Cardiac septum (tissue), 1 donor: ENCODE data around the gene MYO5B. TPM values are rescaled to one million over a fixed set of nuclear protein-coding genes. Genes with fewer than 3 reads are reported as not detected.

Source experiments
- DNase-seq: peaks from one replicate; pipeline ENCODE4 v3.0.0-alpha.2; 2020; ENCODE audit warnings: low spot score
- intact Hi-C: fragments of 100-400 bp; cut with DNase I; formaldehyde crosslinking; loops from one replicate; pipeline ENCODE4 v1.14.0; 2022
- total RNA-seq: library from RNA; stranded (reverse); fragmentation: NEBNext Ultra II Directional; extraction: Animal tissue kit (Norgen Biotek cat#: 25700); gene quantifications from one replicate; pipeline ENCODE4 v1.2.1, GENCODE V29; 2021
- donor health status: DM: no; HTN: no; CAD: no.

MYO5B gene
- total RNA-seq, 1 donor from 2014 or later: 5.2 TPM

- intact Hi-C loops: loop anchor here (10.0 kb wide), 1 partner anchor 136 kb away; no protein-coding TSS in a partner anchor
- DNase-seq: no peak
Measured at GRCh38 chr18:50190926-50191325, 4.0 kb downstream of the MYO5B start.

DNA sequence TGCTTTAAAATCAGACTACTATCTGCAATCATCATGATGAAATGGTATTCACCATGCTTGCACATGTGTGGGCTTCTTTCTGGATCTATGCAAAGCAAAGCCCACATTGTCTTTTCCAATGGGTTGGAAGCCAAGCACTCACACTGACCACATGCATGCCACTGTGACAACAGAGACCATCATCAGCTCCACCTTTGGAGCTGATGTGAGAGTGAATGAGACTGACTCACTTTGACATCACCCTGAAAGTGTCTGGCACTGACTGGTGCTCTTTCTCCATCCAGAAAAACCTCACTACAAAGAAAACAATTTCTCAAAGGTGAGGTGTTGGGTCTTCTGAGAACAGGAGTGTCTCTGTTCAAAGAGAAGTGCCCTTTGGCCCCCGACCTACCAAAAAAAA lies 4.7 kb downstream of the MYO5B start:
- no peak for DNase-seq
- intact Hi-C loops: loop anchor here (10.0 kb wide), 1 partner anchor 135 kb away; no protein-coding TSS in a partner anchor

- no peak for DNase-seq
- intact Hi-C loops: no loop called here
Measured at GRCh38 chr18:50189160-50189559, 5.8 kb downstream of the MYO5B start.

- no peak for DNase-seq
- intact Hi-C loops: no loop called here
Measured at GRCh38 chr18:50188652-50189051, 6.3 kb downstream of the MYO5B start.

DNA sequence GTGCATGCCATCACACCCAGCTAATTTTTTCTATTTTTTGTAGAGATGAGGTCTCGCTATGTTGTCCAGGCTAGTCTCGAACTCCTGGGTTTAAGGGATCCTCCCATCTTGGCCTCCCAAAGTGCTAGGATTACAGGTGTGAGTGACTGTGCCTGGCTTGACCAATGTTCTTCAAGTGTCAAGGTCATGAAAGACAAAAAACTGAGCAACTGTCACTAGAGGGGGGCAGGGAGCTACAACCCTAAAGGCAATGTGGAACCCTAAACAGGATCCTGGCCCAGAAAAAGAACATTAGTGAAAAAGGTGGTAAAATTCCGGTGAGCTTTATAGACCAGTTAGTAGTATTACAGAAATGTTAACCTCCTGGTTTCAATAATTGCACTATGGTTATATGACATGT lies 7.3 kb downstream of the MYO5B start:
- intact Hi-C loops: no loop called here
- DNase-seq: no peak

- intact Hi-C loops: no loop called here
- no peak for DNase-seq
Measured at GRCh38 chr18:50186385-50186784, 8.6 kb downstream of the MYO5B start.

DNA sequence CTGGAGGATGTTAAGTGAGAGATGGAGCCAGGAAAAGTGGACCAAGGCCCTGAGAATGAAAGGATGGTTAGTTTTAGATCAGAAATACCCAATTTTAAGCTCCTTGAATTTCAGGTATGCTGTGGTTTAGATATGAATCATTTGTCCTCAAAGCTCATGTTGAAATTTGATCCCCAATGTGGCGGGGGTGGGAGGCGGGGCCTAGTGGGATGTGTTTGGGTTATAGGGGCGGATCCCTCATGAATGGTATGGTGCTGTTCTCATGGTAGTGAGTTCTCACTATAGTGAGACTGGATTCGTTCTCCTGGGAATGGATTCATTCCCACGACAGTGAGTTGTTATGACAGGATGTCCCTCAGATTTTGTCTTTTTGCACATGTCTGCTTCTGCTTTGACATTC lies 11.4 kb downstream of the MYO5B start:
- intact Hi-C loops: no loop called here
- no peak for DNase-seq

- DNase-seq: no peak
- intact Hi-C loops: no loop called here
Measured at GRCh38 chr18:50182511-50182910, 12.4 kb downstream of the MYO5B start.

DNA sequence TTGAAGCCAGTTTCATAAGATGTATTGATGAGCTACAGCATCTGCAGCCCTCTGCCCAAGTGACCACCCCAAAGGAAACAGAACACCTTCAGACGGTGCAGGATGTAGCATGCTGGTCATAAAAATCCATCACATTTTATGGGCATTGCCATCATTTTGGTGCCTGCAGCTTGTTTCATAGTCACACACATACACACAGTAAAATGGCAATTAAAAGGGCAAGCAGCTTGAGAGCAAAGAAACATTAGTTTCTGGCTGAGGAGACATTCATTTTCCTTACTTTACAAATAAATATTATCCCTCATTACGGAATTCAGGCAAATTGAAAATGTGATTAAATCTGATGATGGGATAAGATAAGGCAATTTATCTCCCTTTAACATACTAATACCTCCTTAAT lies 13.4 kb downstream of the MYO5B start:
- intact Hi-C loops: no loop called here
- DNase-seq: no peak

- intact Hi-C loops: no loop called here
- no peak for DNase-seq
Measured at GRCh38 chr18:50179465-50179864, 15.5 kb downstream of the MYO5B start.

GRCh38 chr18:50177294-50177992 lies 17.5 kb downstream of the MYO5B start:
- no peak for DNase-seq
- intact Hi-C loops: no loop called here

DNA sequence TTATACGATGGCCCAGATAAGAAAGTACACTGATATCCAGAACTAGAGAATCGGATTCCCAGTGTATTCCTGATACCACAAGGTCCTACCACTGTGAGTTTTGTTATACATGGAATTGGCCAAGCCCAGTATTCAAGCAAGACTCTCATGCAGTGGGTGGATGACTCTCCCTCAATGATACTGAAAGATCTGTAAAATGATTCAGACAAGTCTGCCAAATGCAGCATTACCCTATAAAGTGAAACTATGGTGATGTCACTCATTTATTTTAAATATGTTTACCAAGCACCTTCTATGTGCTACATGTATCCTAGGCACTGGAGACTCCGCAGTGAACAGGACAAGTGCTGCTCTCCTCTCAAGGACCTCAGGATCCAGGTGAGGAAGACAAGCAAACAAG lies 22.6 kb downstream of the MYO5B start:
- intact Hi-C loops: no loop called here
- no peak for DNase-seq

- DNase-seq: no peak
- intact Hi-C loops: no loop called here
Measured at GRCh38 chr18:50171406-50171805, 23.5 kb downstream of the MYO5B start.

DNA sequence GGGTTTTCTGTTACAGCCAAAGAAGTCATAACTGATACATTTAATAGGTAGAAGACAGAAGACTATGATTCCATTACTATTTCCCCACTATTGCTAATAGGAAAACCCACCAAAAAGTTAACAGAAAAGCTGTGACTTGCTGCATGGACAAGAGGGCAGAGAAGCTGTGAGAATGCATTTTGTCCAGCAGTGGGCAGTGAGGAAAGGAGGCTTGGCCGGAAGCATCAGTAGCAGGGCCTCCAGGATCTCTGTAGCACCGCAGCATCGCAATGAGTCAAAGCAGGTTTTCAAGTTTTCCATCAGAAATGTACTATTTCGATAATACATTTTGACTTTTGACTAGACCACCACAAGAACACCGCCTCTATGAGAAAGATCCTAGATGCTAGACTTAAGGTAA lies 24.9 kb downstream of the MYO5B start:
- intact Hi-C loops: no loop called here

GRCh38 chr18:50169149-50169548 lies 25.8 kb downstream of the MYO5B start:
- DNase-seq: no peak
- intact Hi-C loops: no loop called here

More for the DNA sequence above, 24.9 kb downstream of the MYO5B start:
- no peak for DNase-seq

DNA sequence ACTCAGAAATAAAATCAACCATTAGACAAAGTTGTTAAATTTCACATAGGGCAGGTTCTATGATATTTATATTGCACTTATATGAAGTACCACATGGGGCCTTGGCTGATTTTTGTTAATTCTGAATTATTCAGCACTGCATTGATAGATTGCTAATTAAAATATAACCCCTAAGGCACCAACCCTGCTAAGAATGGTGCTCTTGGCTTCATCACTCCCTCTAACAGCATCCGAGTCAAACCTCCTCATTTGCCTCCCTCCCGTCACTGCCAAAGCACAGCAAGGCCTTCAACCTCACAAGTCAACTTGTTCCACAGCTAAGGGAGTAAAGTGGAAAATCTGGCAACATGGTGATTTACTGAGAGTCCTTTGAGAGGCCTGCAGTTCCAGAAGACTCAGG lies 27.0 kb downstream of the MYO5B start:
- intact Hi-C loops: no loop called here
- DNase-seq: no peak

GRCh38 chr18:50166901-50167300 lies 28.0 kb downstream of the MYO5B start:
- intact Hi-C loops: no loop called here
- no peak for DNase-seq

GRCh38 chr18:50163505-50163904 lies 31.4 kb downstream of the MYO5B start:
- DNase-seq: no peak
- intact Hi-C loops: no loop called here

- intact Hi-C loops: no loop called here
- DNase-seq: no peak
Measured at GRCh38 chr18:50162486-50163304, 32.3 kb downstream of the MYO5B start.

DNA sequence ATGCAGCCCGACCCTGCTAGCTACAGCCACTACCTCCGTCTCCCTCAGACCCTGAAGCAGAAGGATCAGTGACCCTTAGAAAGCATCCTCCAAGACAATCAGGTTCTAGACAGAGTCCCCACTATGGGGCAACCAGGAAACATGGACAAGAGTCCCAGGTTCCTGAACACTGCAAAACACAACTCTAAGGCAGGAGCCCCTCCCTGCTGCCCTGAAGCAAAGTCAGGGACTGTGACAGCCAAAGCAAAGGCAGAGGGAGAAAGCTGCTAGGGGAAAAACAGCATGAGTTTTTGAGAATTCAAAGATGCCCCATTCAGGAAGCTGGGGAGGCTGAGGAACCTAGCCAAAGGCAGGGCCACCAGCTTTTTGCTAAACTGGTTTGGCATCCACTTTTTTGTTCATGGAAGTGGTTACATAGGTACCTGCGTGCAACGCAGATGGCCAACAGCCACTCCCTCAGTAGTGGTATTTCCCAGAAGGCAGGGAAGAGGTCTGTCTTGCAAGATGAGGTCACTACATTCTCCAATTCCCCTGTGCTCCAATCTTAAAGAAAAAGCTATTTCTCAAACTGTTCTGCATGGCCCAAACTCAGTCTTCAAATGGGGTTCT lies 33.2 kb downstream of the MYO5B start:
- intact Hi-C loops: no loop called here
- DNase-seq: no peak

- intact Hi-C loops: no loop called here
- no peak for DNase-seq
Measured at GRCh38 chr18:50159654-50160046, 35.3 kb downstream of the MYO5B start.
